Vagina (tissue), 2 donors: ENCODE measurements around the gene P3H2. TPM values are rescaled to one million over a fixed set of nuclear protein-coding genes. Genes with fewer than 3 reads are reported as not detected.

Experiments
- DNase-seq, 2 donors: peaks; one replicate each; pipeline ENCODE4 v3.0.0-alpha.2; 2017; ENCODE audit errors: extremely low spot score in 2 of 2
- H3K27ac ChIP-seq: fragments of 200-600 bp; sonication (generic); one replicate; pipeline ENCODE4 v1.5.1; 2019
- H3K27me3 ChIP-seq: fragments of 200-600 bp; sonication (generic); one replicate; pipeline ENCODE4 v1.5.1; 2019
- H3K36me3 ChIP-seq, 2 donors: fragments of 200-600 bp; sonication (generic); one replicate each; pipeline ENCODE4 v1.5.1; 2017 to 2019
- H3K4me1 ChIP-seq: fragments of 200-600 bp; sonication (generic); one replicate; pipeline ENCODE4 v1.5.1; 2019
- H3K4me3 ChIP-seq, 2 donors: fragments of 200-600 bp; sonication (generic); 1 replicate in 1 of 2; 2 replicates in 1 of 2; pipeline ENCODE4 v1.5.1; 2016 to 2019
- H3K9me3 ChIP-seq: fragments of 200-600 bp; sonication (generic); one replicate; pipeline ENCODE4 v1.5.1; 2019
- POLR2A ChIP-seq, 2 donors: fragments of 450-650 bp; IDR thresholded peaks; one replicate each; pipeline ENCODE4 v1.6.1; 2017; ENCODE audit warnings: antibody characterized with exemption in 2 of 2, mild to moderate bottlenecking in 2 of 2, moderate library complexity in 2 of 2
- POLR2AphosphoS5 ChIP-seq, 2 donors: sonication (generic); formaldehyde crosslinking; IDR thresholded peaks; one replicate each; pipeline ENCODE4 v1.9.0; 2017; ENCODE audit warnings: antibody characterized with exemption in 2 of 2, mild to moderate bottlenecking in 2 of 2, low read depth in 1 of 2; ENCODE audit not compliant: insufficient read depth in 1 of 2
- intact Hi-C: fragments of 100-400 bp; cut with DNase I; formaldehyde crosslinking; loops from one replicate; pipeline ENCODE4 v1.15.1; 2023
- total RNA-seq: library from RNA; depleted of rRNA; stranded (reverse); fragments of >200 nt; gene quantifications from one replicate; pipeline ENCODE4 v1.2.3, GENCODE V29; 2016
- TF ChIP-seq, protein P1 (sequence below), 3 experiments: fragments of 450-650 bp in 2 of 3; fragments of 200-600 bp in 1 of 3; sonication (generic) in 1 of 3; IDR thresholded peaks; one replicate each; pipeline ENCODE4 v1.5.1; 2017 to 2019; ENCODE audit warnings: antibody characterized with exemption in 3 of 3, mild to moderate bottlenecking in 2 of 3, moderate library complexity in 2 of 3

Gene P3H2
- total RNA-seq, 1 donor from 2014 or later = 41.7 TPM

DNA sequence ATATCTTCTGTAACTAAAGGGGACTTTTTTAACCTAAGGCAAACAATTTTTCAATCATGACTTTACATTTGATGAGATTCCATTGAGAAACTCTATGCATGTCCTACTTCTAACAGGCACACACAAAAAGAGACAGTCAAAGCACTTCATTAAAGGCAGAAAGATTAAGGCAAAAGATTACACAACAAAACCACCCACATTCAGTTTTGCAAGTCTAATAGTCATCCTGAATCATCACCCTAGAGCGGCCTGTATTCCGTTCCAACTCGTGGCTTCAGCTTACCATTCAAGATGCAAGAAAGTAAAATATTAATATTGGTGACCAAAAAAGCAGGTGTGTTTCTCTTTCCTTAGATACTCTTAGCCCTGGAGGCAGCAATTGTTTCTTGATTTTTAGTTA, 205.9 kb downstream of the P3H2 start:
- TF ChIP-seq POLR2A (IDR thresholded peaks at IDR 0.05) (no peak), POLR2AphosphoS5 (IDR thresholded peaks at IDR 0.05; ENCODE audit: insufficient read depth in 1 of 2, low read depth in 1 of 2) (peak in 1 of 2 donors; percentile 90)
- TF ChIP-seq, protein P1, sequence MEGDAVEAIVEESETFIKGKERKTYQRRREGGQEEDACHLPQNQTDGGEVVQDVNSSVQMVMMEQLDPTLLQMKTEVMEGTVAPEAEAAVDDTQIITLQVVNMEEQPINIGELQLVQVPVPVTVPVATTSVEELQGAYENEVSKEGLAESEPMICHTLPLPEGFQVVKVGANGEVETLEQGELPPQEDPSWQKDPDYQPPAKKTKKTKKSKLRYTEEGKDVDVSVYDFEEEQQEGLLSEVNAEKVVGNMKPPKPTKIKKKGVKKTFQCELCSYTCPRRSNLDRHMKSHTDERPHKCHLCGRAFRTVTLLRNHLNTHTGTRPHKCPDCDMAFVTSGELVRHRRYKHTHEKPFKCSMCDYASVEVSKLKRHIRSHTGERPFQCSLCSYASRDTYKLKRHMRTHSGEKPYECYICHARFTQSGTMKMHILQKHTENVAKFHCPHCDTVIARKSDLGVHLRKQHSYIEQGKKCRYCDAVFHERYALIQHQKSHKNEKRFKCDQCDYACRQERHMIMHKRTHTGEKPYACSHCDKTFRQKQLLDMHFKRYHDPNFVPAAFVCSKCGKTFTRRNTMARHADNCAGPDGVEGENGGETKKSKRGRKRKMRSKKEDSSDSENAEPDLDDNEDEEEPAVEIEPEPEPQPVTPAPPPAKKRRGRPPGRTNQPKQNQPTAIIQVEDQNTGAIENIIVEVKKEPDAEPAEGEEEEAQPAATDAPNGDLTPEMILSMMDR (IDR thresholded peaks at IDR 0.05) = no peak
- H3K9me3 ChIP-seq = no peaks in the 10 kb centered on the region
- H3K27ac ChIP-seq = no peak overlapping the region
- DNase-seq = no peak
- no peaks in the 10 kb centered on the region for H3K4me1 ChIP-seq
- H3K36me3 ChIP-seq = no peaks in the 10 kb centered on the region
- no peaks in the 10 kb centered on the region for H3K27me3 ChIP-seq
- intact Hi-C loops = no loop called here
- no peak overlapping the region for H3K4me3 ChIP-seq

DNA sequence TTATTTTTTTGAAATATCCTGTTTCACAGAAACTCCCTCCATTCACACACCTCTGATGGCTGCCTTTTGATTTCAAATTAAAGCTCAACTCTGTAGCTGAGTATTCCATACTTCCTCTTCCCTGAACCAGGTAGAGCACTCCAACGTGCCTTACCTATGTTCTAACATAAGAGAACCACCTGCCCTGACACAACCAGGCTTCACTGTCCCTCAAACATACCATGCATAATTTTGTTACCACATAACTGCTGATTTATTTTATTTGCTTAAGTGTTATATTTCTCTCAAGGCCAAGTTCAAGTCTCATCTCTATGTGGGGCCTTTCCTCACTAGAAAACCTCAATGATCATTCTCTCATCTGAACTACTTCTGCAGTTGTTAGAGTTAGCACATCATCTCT, 209.7 kb downstream of the P3H2 start:
- TF ChIP-seq POLR2AphosphoS5 (IDR thresholded peaks at IDR 0.05; ENCODE audit: insufficient read depth in 1 of 2, low read depth in 1 of 2) (no peak), POLR2A (IDR thresholded peaks at IDR 0.05) (no peak)
- TF ChIP-seq, protein P1 (IDR thresholded peaks at IDR 0.05) = no peak
- Histone ChIP-seq H3K27ac (no peak overlapping the region), H3K4me3 (no peak overlapping the region), H3K4me1 (no peaks in the 10 kb centered on the region), H3K9me3 (no peaks in the 10 kb centered on the region), H3K36me3 (no peaks in the 10 kb centered on the region), H3K27me3 (no peaks in the 10 kb centered on the region)
- intact Hi-C loops = no loop called here
- DNase-seq = no peak

DNA sequence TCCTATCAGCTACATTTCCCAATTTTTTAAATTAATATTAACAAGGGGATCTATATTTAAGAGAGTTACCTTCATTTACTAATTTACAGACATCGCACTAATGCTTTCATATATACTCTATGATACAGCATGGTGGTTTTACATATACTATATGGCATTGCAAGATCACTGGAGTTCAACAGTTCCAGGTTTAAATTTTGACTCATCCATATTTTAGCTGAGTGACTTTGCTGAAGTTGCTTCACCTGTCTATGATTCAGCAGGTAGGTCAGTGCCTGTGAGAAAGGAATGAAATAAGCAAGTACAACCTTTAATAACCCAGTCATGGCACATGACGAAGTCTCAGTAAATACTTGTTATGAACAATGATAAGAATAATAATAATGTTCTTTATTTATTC, 211.1 kb downstream of the P3H2 start:
- no peaks in the 10 kb centered on the region for H3K4me1 ChIP-seq
- intact Hi-C loops = no loop called here
- no peaks in the 10 kb centered on the region for H3K27me3 ChIP-seq
- no peak overlapping the region for H3K4me3 ChIP-seq
- DNase-seq = no peak
- no peak overlapping the region for H3K27ac ChIP-seq
- H3K36me3 ChIP-seq = no peaks in the 10 kb centered on the region
- H3K9me3 ChIP-seq = no peaks in the 10 kb centered on the region
- TF ChIP-seq, protein P1 (IDR thresholded peaks at IDR 0.05) = no peak
- TF ChIP-seq POLR2AphosphoS5 (IDR thresholded peaks at IDR 0.05; ENCODE audit: insufficient read depth in 1 of 2, low read depth in 1 of 2) (peak in 1 of 2 donors; percentile 83), POLR2A (IDR thresholded peaks at IDR 0.05) (no peak)

DNA sequence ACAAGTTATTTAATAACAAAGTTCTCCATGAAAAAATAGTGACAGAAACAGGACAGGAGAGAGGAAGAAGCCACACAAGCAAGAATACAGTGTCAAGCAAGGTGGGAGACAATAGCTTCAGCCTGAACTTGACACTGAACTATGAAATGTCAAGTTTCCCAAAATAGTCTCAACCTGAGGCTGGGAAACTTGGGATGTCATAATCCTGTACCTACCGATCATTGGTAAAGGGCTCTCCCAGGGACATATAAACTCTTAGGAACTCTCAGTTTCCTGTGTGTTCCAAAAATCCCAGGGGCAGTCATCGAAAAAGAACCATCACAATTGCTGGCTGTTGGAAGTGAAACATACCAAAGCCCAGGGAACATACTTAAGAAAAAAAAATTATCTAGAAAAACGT, 211.6 kb downstream of the P3H2 start:
- no peak for TF ChIP-seq POLR2A (IDR thresholded peaks at IDR 0.05)
- TF ChIP-seq POLR2AphosphoS5 (IDR thresholded peaks at IDR 0.05; ENCODE audit: insufficient read depth in 1 of 2, low read depth in 1 of 2) = no peak
- TF ChIP-seq, protein P1 (IDR thresholded peaks at IDR 0.05) = no peak
- intact Hi-C loops = no loop called here
- H3K9me3 ChIP-seq = no peaks in the 10 kb centered on the region
- no peak overlapping the region for H3K27ac ChIP-seq
- no peak for DNase-seq
- no peaks in the 10 kb centered on the region for H3K4me1 ChIP-seq
- H3K36me3 ChIP-seq = no peaks in the 10 kb centered on the region
- no peaks in the 10 kb centered on the region for H3K27me3 ChIP-seq
- H3K4me3 ChIP-seq = no peak overlapping the region

DNA sequence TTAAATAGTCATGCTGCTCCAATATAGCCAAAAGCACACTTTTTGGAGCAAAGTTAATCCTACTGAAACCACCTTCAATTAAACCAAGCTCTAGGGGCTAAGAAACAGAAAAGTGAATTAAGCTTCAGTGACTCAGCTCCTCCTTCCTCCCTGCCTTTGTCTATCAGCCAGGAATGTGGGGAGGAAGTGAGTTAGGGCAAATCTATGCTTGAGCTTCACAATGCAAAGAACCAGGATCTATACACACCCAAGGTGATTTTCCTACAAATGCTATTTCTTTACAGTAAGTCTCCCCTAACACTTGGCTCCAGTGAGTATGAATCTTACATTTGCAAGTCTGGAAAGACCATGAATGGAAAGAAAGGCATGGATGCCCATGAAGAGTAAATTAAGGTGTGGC, 212.1 kb downstream of the P3H2 start:
- no peaks in the 10 kb centered on the region for H3K9me3 ChIP-seq
- intact Hi-C loops = no loop called here
- no peak for DNase-seq
- no peaks in the 10 kb centered on the region for H3K36me3 ChIP-seq
- no peak overlapping the region for H3K4me3 ChIP-seq
- H3K4me1 ChIP-seq = no peaks in the 10 kb centered on the region
- H3K27me3 ChIP-seq = no peaks in the 10 kb centered on the region
- TF ChIP-seq POLR2A (IDR thresholded peaks at IDR 0.05) = no peak
- peak in 1 of 2 donors; percentile 40 for TF ChIP-seq POLR2AphosphoS5 (IDR thresholded peaks at IDR 0.05; ENCODE audit: insufficient read depth in 1 of 2, low read depth in 1 of 2)
- no peak overlapping the region for H3K27ac ChIP-seq
